ENCODE results near the gene LEAP2. TPM values are rescaled to one million over a fixed set of nuclear protein-coding genes. Genes with fewer than 3 reads are reported as not detected.
A peak's percentile ranks its signal among the peaks of the same experiment; 100 is the strongest.

LEAP2 gene, protein sequence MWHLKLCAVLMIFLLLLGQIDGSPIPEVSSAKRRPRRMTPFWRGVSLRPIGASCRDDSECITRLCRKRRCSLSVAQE
- 1 to 10 TPM in 8 of 10 donors, under 1 TPM in 2; 0.73 to 3.7 (median 1.3) TPM for polyA plus RNA-seq (ENCODE audit: insufficient read length in 10 of 10)
- long read RNA-seq, donor 1: 0 reads
- long read RNA-seq, donor 2: 0 reads
- long read RNA-seq, donor 3: 0 reads
- long read RNA-seq, donor 4, partial matches to known transcripts: 0 of 1 reads
- long read RNA-seq, donor 4, other reads (novel, unspliced or antisense): 0 of 1 reads
- long read RNA-seq, donor 5: 0 reads
- long read RNA-seq, donor 6: 0 reads
- long read RNA-seq, donor 7: 0 reads
- long read RNA-seq, donor 8: 0 reads
- long read RNA-seq, donor 9, partial matches to known transcripts: 0 of 1 reads
- long read RNA-seq, donor 9, other reads (novel, unspliced or antisense): 0 of 1 reads

GRCh38 chr5:132873119-132873929 lies at the start of gene LEAP2:
TSS of gene LEAP2 (plus strand) at chr5:132873668. CDS start at chr5:132873695, 27 bp downstream.
- DNase-seq: no peak

GRCh38 chr5:132824426-132824825 lies 49.0 kb upstream of the LEAP2 start:
- DNase-seq: no peak

GRCh38 chr5:132825033-132825833 lies 48.2 kb upstream of the LEAP2 start:
- peak in 1 of 3 donors; percentile 54 for DNase-seq

GRCh38 chr5:132825834-132826391 lies 47.6 kb upstream of the LEAP2 start:
- DNase-seq: peak in 1 of 3 donors; percentile 50

DNA sequence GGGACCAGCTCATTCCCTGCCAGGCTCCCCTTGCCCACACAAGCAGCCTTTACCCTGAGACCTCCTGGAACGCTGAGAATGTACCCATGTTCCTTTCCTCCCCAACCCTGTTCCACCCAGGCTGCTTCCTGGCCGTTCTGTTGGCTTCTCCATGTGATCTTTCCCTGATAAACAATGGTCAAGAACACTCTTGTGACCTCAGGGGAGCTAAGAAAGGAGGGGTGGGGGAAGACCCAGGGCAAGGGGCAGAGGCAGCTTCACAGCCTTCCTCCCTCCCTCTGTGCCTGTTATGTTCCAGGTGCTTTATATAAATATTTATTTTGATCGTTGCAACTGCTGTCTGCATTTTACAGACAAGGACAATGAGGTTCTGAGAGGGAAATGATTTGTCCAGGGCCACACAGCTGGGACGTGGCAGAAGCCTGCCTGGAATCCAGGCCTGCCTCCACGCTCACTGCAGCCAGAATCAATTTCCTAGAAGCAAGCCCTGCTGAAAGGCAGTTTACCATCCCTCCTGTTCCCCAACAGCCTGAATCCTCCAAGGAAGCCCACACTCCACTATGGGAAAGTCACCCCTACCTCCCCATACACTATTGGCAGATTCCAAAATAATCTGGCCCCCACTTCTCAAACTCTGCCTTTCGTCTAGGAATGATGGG lies 46.9 kb upstream of the LEAP2 start:
- DNase-seq: no peak

DNA sequence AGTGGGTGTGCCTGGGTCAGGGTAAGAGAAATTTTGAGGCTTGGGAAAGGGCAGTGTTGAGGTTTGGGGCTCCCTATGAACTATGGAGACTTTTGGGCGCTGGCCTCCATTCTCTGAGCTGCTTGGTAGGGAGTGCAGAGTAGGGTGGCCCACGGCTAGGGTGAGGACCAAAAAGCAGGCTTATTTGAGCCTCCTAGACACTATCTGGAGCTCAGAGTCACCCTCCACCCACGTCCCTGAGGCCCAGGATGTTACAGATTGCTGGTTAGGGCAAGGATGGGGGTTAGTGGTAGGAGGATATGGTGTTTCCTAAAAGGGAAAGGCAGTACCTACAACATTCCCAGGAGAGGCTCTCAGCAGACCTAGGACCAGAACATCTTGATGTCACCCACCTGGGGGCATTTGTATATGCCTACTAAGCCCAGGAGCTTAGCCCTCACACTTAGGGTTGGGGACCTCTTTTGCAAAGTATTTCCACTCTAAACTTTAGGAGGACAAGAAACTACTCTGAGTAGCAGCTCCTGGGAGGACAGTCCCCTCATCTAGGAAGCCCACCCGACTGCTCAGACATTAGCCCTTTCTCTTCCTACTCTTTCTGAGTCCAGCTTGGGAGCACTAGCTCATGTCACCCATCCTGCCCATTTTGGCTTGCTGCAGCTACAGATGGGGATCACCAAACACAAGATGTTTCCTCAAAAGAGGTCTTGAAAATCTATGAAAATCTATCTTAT lies 45.4 kb upstream of the LEAP2 start:
- no peak for DNase-seq

- no peak for DNase-seq
These were observed 44.5 kb upstream of the LEAP2 start for GRCh38 chr5:132828846-132829494.

- DNase-seq: peak; percentile 56 to 94 (median 81)
These were observed 43.6 kb upstream of the LEAP2 start for GRCh38 chr5:132829742-132830435.

DNA sequence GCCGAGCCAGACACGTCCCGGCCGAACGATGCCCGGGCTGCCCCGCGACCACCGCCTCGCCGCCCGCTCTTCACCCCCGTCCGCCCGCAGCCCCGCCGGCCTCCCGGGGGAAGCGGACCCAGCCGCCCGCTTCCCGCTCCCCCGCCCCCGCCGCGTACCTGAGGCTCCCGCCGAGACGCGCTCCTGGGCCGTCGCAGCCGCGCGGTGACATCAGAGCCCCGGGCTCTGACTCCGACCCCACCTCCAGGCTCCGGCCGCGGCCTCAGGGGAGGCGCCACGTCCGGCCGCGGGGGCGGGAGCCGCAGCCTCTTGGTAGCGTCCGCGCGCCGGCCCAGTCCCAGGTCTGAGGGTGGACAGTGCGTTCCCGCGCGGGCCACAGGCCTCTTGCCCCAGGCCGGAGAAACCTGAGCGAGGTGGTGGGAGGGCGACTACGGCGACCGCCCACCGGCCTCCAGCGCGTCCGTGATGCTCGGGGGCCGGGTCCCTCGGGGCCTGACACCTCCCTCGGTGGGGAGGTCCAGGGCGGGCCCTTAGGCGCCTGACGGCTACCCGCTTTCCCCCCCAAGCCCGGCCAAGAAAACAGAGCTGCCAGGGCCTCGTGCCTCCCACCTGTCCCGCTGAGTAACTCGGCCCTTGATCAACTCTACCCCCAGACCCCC lies 42.9 kb upstream of the LEAP2 start, which contains the start of gene SHROOM1:
SHROOM1 (minus strand) TSS at position 212 of the 659 bp plus-strand sequence. CDS start 4,507 bp downstream, outside the sequence.
- peak in 1 of 3 donors; percentile 73 for DNase-seq

DNA sequence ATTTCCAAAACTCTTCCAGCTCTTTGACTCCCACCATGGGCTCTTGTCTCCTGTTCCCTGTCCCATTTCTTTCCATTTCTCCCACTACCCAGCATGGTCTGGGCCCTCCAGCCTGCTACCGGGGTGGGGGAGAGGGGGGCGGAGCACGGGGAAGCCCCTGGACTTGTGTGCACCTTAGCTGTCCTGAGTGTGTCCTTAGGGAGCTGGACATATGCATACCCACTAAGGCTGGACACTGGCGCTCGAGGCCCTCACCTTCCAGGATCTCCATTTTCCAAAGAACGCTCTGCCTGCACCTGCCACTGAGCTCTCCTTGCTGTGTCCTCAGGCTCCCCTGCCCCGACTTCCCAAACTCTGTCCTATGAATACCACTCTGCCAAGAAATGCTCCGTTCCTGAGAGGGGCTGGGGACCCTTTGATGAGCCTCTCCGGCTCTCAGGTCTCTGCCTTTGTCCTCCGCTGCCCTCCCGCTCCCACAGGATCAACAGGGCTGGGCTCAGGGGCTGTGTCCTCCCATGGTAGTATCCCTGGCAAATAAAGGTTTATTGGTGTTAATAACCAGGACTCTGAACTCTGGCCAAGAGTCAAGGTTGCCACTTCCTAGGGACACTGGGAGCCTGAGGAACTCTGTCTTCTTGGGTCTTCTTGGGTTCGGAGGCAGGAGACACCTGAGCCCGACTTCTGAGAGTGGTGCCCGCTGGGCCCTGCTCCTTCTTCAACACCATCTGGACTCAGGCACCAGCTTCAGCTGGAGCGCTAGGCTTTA lies 42.2 kb upstream of the LEAP2 start:
- no peak for DNase-seq

GRCh38 chr5:132832612-132833011 lies 40.9 kb upstream of the LEAP2 start:
- no peak for DNase-seq

- DNase-seq: no peak
These were observed 39.4 kb upstream of the LEAP2 start for GRCh38 chr5:132834057-132834456.

GRCh38 chr5:132836852-132837251 lies 36.6 kb upstream of the LEAP2 start:
- no peak for DNase-seq

GRCh38 chr5:132837868-132838267 lies 35.6 kb upstream of the LEAP2 start:
- DNase-seq: no peak

DNA sequence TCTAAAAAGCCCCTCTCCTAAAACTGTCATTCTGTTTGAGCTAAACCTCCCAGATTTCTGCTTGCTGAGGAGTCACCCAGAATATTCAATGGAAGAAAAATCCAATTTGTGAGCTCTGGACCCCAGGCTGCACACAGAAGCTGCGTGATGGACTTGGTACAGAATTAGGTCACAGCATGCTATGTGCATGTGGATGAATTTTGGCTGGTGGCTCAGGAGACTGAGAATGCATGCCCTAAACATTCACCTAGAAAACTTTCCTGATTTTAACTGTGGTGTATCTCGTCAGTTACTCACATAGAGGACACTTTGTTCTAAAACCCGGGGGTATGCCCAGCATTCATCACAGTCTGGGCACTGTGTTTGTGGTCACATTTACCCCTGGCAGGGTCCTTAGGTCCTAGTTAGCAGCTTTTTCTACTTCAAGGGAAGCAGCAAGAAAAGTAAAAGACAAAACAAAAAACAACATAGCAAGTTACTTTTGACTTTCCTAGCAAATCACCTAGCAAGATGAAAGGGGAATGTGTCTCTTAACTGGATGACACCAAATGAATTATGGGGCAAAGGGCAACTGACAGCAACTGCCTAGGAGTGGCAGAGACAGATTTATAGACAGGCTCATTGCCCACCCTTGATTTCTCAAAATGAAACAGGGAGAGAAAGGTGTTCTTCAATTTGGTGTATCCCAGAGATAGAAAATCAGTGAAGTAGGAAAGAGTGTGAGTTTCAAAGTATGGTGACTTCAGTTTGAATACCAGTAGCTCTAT lies 34.8 kb upstream of the LEAP2 start:
- no peak for DNase-seq

DNA sequence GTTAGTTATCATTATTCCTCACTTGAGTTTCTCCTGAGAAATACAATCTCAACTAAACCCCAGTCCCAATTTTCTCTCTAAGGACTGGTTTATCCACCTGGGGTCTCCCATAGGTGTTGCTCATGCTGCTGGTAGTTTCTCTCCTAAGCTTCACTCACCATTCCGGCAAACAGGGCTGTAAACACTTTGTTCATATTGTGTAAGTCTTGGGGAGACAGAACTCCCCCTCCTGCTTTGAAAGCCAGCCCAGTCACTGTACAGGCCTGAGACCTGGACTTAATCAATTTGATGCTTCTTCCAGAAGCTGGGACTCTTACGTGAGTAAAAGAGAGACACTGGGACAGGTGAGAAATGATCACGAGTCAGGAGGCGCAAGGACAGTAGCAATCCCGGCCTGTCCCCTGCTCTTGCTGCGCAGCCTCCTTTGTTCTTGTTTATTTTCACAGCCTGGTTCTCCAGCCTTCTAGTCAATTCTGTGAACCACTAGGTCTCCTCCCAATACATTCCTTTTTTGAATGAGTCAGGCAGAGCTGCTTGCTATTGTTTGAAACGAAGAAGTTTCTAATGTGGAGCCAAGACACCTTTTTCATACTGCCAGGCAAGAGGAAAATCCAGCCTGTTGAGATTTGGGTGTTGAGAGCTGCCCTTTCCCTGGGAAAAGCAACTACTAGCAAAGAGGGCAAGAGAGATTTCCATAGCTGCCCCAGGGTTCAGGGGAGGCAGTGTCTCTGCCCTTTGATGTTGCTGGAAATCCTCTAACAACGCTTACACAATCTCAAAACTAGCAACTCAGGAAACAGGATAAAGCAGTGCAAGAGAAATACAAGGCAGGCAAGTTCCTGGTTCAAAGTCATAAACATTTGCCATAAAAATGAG lies 33.8 kb upstream of the LEAP2 start:
- no peak for DNase-seq
